Measurements from ENCODE around the gene AFF2.

Gene AFF2

GRCh38 chrX:149004936-149005335, 504.5 kb downstream of the AFF2 start:
- no peak for DNase-seq

- DNase-seq, result no peak
These were observed 505.8 kb downstream of the AFF2 start for GRCh38 chrX:149006235-149006634.

GRCh38 chrX:149007423-149007822, 507.0 kb downstream of the AFF2 start:
- no peak for DNase-seq

GRCh38 chrX:149010013-149010852, 509.8 kb downstream of the AFF2 start:
- DNase-seq, result no peak

DNA sequence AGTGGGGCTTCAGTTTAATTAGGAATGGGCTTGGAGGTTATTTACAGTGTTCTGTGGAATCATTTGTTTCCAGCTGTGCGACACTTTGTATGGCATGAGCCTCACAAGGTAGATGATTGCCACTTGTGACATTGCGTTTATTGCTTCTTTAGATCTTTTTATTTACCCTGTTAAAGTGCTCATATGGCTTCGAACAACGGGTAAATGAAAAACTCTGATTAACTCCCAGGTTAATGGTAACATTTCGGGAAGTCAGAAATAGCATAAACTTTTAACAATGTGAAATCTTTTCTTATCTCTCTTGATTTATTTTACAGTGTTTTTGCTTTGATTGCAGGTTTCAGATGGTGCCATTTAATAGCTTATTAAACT, 510.4 kb downstream of the AFF2 start:
- no peak for DNase-seq

DNA sequence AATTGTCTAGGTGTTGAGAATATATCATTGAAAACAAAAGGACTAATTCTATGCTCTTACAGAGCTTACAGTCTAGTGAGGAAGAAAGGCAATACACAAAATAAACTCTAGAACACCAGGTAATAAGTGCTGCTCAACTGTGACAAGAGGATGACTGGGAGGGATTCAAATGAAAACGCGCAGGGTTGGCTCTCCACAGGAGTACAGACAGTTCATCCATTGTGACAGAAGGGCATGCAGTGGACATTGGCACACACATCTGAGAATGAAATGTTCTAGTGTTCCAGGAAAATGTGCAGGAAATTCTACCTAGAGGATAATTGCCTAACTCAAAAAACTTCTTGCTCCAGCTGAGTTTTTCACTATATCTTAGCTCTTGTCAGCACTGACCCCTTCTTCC, 512.7 kb downstream of the AFF2 start:
- DNase-seq, result peak in 1 of 51 donors; percentile 0

- no peak for DNase-seq
These were observed 520.7 kb downstream of the AFF2 start for GRCh38 chrX:149021159-149021558.

DNA sequence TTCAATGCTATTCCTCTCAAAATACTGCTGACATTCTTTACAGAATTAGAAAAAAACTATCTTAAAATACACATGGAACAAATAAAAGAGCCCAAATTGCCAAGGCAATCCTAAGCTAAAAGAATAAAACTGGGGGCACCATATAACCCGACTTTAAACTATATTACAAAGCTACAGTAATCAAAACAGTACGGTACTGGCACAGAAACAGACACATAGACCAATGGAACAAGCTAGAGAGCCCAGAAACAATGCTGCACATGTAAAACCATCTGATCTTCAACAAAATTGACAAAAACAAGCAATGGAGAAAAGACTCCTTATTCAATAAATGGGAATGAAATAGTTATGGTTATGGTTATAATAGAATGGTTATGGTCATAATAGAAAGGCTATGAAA, 522.1 kb downstream of the AFF2 start:
- DNase-seq, result no peak

DNA sequence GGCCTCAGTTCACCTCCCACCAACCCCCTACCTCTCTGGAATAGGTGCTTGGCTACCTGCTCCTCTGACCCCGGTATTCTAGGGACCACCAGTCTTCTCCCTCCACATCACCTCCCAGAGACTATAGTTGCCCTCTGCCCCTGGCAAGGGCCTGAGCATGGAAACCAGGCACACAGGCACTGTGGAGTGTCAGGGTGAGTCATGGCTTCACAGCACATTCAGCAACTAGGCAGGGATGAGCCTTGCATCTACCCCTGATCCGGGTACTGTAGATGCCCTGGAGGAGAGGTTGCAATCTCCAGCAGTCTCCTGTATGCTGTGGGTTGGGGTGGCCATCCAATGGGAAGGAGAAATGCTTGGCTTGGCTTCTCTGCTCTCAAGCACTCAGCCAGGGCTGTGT, 532.0 kb downstream of the AFF2 start:
- DNase-seq, result no peak

DNA sequence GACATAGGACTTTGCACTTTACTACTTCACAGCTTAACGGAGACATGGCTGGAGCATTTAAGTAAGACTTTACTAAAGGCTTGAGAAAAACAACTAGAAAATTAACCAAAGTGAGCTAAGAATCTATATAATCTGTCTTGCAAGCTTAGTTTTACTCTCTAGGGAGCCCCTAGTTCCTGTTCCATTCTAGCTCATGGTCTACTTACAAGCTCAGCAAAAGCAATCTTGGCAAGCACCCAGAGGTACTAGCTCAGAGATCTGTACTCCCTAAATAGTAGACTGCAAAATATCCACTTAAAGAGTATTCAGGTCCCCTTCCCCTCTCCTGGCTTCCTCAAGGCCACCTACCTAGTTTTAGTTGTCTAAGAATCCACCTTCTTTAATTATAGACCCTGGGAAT, 535.7 kb downstream of the AFF2 start:
- DNase-seq, result peak in 2 of 51 donors; percentile 0 to 1

DNA sequence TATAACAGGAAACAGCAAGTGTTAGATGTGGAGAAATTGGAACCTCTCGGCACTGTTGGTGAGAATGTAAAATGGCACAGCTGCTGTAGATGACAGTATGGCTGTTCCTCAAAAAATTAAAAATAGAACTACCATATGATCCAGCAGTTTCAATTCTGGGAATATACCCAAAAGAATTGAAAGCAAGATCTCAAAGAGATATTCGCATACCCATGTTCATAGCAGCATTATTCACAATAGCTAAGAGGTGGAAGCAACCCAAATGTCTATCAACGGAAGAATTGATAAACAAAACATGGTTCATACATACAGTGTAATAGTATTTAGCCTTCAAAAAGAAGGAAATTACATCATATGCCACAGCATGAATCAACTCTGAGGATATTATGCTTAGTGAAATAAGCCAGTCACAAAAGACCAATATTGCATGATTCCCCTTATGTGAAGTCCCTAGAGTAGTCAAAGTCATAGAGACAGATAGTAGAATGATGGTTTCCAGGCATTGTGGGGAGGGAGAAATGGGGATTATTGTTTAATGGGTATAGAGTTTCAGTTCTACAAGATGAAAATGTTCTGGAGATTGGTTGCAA, 537.0 kb downstream of the AFF2 start:
- no peak for DNase-seq

- DNase-seq, result no peak
These were observed 538.6 kb downstream of the AFF2 start for GRCh38 chrX:149039057-149039456.

DNA sequence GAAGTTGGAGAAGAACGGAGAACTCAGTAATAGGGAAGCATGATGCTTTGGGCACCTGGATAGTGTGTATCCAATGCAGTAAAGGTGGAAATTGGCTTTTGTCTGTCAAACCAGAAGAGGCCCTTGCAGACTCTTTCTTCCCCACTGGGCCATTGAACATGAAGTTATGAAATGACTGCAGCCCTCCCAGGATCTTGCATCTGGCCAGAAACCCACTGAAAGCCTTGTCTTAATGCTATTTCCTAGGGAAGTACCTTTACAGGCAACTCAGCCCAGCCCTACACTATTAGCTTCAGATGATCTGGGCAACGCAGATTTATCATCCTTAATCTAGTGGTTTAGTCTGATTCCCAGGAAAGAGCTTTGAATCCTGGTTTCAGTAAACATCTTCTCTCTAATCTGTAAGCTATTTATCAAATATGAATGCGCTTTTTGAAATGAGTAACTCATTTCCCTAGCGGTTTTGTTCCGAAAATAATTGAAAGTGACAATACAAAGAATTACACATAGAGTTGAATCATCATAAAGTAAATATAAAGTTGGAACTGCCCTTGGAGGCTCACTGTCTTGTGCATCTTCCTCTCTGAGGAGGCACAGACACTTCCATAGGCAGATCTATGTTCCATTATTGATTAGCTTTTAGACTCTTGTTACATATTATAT, 540.6 kb downstream of the AFF2 start:
- no peak for DNase-seq

DNA sequence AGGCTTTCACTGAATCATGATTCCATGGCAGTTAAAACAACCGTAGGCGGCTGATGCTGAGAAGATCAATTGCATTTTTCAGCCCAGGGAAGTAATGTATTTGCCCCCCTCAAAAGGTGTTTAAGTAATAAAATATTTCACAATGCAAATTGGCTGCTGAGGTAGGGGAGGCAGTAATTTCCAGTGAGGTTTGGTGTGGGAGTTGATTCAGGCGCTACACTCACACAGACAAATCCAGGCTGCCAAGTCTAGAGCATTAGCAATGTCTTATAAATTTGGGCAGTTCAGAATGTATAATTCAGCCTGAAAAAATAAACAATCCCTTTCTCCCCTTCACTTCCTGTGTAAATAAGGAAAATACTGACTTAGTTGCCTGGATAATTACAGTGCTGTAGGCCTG, 543.0 kb downstream of the AFF2 start:
- no peak for DNase-seq

GRCh38 chrX:149044471-149044870, 544.1 kb downstream of the AFF2 start:
- no peak for DNase-seq

DNA sequence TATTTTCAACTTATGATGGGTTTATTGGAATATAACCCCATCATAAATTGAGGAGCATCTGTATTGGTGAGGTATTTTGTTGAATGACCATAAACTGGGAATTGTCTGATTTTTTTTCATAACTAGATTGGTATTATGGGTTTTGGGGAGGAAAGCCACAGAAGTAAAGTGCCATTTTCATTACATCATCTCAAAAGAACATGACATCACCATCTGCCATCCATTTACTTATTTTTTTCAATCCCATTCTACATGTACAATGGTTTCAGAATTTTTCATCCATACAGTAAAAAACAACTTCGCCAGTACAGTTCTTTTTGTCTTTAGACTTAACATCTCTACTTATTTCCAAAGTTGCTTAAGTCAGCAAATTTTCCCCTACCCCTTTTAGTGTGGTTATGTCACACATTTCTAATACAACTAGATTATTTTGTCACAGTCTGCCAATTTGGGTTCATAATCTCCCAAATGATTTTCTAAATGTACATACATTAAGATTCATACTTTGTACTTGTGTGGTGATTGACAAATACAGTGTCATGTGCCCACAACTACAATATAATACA, 545.3 kb downstream of the AFF2 start:
- no peak for DNase-seq

Measured in hypothalamus (tissue), 51 donors.